DMS79 (cell line): ENCODE measurements around the gene AP2B1.

Experiments used
- DNase-seq: peaks from one replicate; lab custom pipeline; 2025; lab: John Stamatoyannopoulos, UW

Gene AP2B1

GRCh38 chr17:35773679-35774425, 186.7 kb downstream of the AP2B1 start:
- DNase-seq = no peak

- no peak for DNase-seq
Measured at GRCh38 chr17:35774499-35774898, 187.4 kb downstream of the AP2B1 start.

GRCh38 chr17:35775039-35775438, 187.9 kb downstream of the AP2B1 start:
- DNase-seq = no peak

GRCh38 chr17:35775583-35775982, 188.5 kb downstream of the AP2B1 start:
- no peak for DNase-seq
